K562 (cell line): ENCODE results near the gene PLXDC1. TPM values are rescaled to one million over a fixed set of nuclear protein-coding genes. Genes with fewer than 3 reads are reported as not detected.

Experiments used
- ARID2 ChIP-seq: fragments of 450-650 bp; IDR thresholded peaks from 2 replicates; pipeline ENCODE4 v1.6.1; 2017; ENCODE audit warnings: antibody characterized with exemption, mild to moderate bottlenecking
- CHD1 ChIP-seq: fragments of 200-600 bp; sonication (generic); IDR thresholded peaks from one replicate; pipeline ENCODE4 v1.6.1; 2012; ENCODE audit warnings: mild to moderate bottlenecking, moderate library complexity, low read length, inconsistent platforms
- EP400 ChIP-seq: fragments of 450-650 bp; IDR thresholded peaks from 2 replicates; pipeline ENCODE4 v1.6.1; 2017; ENCODE audit warnings: antibody characterized with exemption, mild to moderate bottlenecking, moderate library complexity
- HINFP ChIP-seq: fragments of 450-650 bp; conservative IDR thresholded peaks from 2 replicates; pipeline ENCODE4 v1.6.1; 2016; ENCODE audit warnings: missing genetic modification characterization, low read depth, mild to moderate bottlenecking, control low read depth, missing compliant biosample characterization
- HNRNPL ChIP-seq: fragments of 200-400 bp; formaldehyde crosslinking; IDR thresholded peaks from 2 replicates; pipeline ENCODE4 v1.6.1; 2017; ENCODE audit warnings: low read depth, mild to moderate bottlenecking, low read length
- IFI16 ChIP-seq: fragments of 250-450 bp; sonication (Bioruptor Pico); IDR thresholded peaks from 2 replicates; pipeline ENCODE4 v2.1.2; 2022; ENCODE audit warnings: mild to moderate bottlenecking, inconsistent platforms
- MCM5 ChIP-seq: fragments of 450-650 bp; IDR thresholded peaks from 2 replicates; pipeline ENCODE4 v1.6.1; 2016; ENCODE audit warnings: low read depth
- MNT ChIP-seq, 2 experiments: fragments of 450-650 bp; conservative IDR thresholded peaks; 2 replicates each; pipeline ENCODE4 v1.6.1; 2017; ENCODE audit warnings: mild to moderate bottlenecking in 2 of 2, moderate library complexity in 2 of 2
- NR2F6 ChIP-seq: fragments of 450-650 bp; formaldehyde crosslinking; IDR thresholded peaks from 2 replicates; pipeline ENCODE4 v1.4.0; 2020; ENCODE audit warnings: mild to moderate bottlenecking
- PBX2 ChIP-seq, 2 experiments: IDR thresholded peaks in 1 of 2; conservative IDR thresholded peaks in 1 of 2; 2 replicates each; pipeline ENCODE4 v1.6.1; 2016; ENCODE audit warnings: low read depth in 2 of 2, mild to moderate bottlenecking in 1 of 2, missing compliant biosample characterization in 1 of 2, missing genetic modification characterization in 1 of 2, moderate library complexity in 1 of 2
- TAF1 ChIP-seq: IDR thresholded peaks from 2 replicates; pipeline ENCODE4 v1.6.1; 2011; ENCODE audit warnings: mild to moderate bottlenecking, low read length, moderate library complexity; ENCODE audit not compliant: insufficient read depth, control insufficient read depth, severe bottlenecking; ENCODE audit errors: extremely low read depth
- TAF9B ChIP-seq: fragments of 450-650 bp; IDR thresholded peaks from 2 replicates; pipeline ENCODE4 v1.6.1; 2018; ENCODE audit warnings: mild to moderate bottlenecking; ENCODE audit not compliant: partially characterized antibody
- TEAD2 ChIP-seq: fragments of 450-650 bp; IDR thresholded peaks from 2 replicates; pipeline ENCODE4 v1.6.1; 2016; ENCODE audit warnings: missing genetic modification characterization, control low read depth, missing compliant biosample characterization
- ZFP36 ChIP-seq: fragments of 150-350 bp; IDR thresholded peaks from 2 replicates; pipeline ENCODE4 v1.6.1; 2018; ENCODE audit warnings: low read length, low read depth; ENCODE audit not compliant: partially characterized antibody
- ZNF551 ChIP-seq: fragments of 250-450 bp; sonication (Bioruptor Pico); IDR thresholded peaks from 2 replicates; pipeline ENCODE4 v1.5.0; 2021; ENCODE audit warnings: mild to moderate bottlenecking, moderate library complexity
- polyA plus RNA-seq, 8 experiments: library from polyadenylated mRNA; depleted of rRNA in 4 of 8; stranded (reverse) in 5 of 8; unstranded in 3 of 8; fragments of >200 nt; fragmentation: Nextera tagmentation in 2 of 8; fragmentation: Illumina TruSeq in 1 of 8; extraction: Ambion mirVana in 2 of 8; extraction: Trizol in 1 of 8; gene quantifications; 2 replicates each; pipeline versions ENCODE4 v1.2.1 to v1.2.3, GENCODE V29; 2011 to 2014; ENCODE audit warnings: inconsistent platforms in 1 of 8, missing spikeins in 1 of 8
- total RNA-seq, 7 experiments: library from RNA; depleted of rRNA in 6 of 7; stranded (reverse); fragments of >200 nt in 6 of 7; fragmentation: Illumina TruSeq in 2 of 7; extraction: Trizol in 2 of 7; gene quantifications; 2 replicates each; pipeline versions ENCODE4 v1.2.1 to v1.2.3, GENCODE V29; 2011 to 2021; ENCODE audit warnings: low replicate concordance in 1 of 7
- TF ChIP-seq, protein P1 (sequence below): sonication (generic); formaldehyde crosslinking; IDR thresholded peaks from 2 replicates; pipeline ENCODE4 v1.8.0; 2023; ENCODE audit warnings: missing genetic modification reagents, mild to moderate bottlenecking, borderline replicate concordance

Gene PLXDC1
- total and polyA plus RNA-seq, 9 of the 15 experiments (the other 6 are each of a cell fraction or from before 2014, with no cell fraction given): not detected

- peak; percentile 62 for TF ChIP-seq PBX2 (CRISPR knock-in tag; IDR thresholded peaks at IDR 0.05; ENCODE audit: low read depth)
- TF ChIP-seq PBX2 (tag; conservative IDR thresholded peaks at IDR 0.05; ENCODE audit: low read depth): peak; percentile 83
- no peak for TF ChIP-seq TEAD2 (tag)
- no peak for TF ChIP-seq ZNF551
- TF ChIP-seq HNRNPL: no peak
- TF ChIP-seq IFI16 (CRISPR knock-in tag): no peak
- 0 out of 2 replicates have a peak, but pooled peaks have one; percentile 15 for TF ChIP-seq ARID2
- TF ChIP-seq NR2F6 (CRISPR knock-in tag): no peak
- TF ChIP-seq EP400: no peak
- no peak for TF ChIP-seq MCM5
- no peak for TF ChIP-seq HINFP
- TF ChIP-seq TAF1: no peak
- no peak for TF ChIP-seq ZFP36
- TF ChIP-seq TAF9B: no peak
- TF ChIP-seq CHD1: no peak
- TF ChIP-seq MNT (conservative IDR thresholded peaks at IDR 0.05): no peak
- TF ChIP-seq, protein P1, sequence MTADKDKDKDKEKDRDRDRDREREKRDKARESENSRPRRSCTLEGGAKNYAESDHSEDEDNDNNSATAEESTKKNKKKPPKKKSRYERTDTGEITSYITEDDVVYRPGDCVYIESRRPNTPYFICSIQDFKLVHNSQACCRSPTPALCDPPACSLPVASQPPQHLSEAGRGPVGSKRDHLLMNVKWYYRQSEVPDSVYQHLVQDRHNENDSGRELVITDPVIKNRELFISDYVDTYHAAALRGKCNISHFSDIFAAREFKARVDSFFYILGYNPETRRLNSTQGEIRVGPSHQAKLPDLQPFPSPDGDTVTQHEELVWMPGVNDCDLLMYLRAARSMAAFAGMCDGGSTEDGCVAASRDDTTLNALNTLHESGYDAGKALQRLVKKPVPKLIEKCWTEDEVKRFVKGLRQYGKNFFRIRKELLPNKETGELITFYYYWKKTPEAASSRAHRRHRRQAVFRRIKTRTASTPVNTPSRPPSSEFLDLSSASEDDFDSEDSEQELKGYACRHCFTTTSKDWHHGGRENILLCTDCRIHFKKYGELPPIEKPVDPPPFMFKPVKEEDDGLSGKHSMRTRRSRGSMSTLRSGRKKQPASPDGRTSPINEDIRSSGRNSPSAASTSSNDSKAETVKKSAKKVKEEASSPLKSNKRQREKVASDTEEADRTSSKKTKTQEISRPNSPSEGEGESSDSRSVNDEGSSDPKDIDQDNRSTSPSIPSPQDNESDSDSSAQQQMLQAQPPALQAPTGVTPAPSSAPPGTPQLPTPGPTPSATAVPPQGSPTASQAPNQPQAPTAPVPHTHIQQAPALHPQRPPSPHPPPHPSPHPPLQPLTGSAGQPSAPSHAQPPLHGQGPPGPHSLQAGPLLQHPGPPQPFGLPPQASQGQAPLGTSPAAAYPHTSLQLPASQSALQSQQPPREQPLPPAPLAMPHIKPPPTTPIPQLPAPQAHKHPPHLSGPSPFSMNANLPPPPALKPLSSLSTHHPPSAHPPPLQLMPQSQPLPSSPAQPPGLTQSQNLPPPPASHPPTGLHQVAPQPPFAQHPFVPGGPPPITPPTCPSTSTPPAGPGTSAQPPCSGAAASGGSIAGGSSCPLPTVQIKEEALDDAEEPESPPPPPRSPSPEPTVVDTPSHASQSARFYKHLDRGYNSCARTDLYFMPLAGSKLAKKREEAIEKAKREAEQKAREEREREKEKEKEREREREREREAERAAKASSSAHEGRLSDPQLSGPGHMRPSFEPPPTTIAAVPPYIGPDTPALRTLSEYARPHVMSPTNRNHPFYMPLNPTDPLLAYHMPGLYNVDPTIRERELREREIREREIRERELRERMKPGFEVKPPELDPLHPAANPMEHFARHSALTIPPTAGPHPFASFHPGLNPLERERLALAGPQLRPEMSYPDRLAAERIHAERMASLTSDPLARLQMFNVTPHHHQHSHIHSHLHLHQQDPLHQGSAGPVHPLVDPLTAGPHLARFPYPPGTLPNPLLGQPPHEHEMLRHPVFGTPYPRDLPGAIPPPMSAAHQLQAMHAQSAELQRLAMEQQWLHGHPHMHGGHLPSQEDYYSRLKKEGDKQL (CRISPR knock-in tag): no peak
Observed at GRCh38 chr17:39164675-39165143, 13.3 kb upstream of the PLXDC1 start (continued).
